HG03135 (cell line): ENCODE data around the gene TREML2.

Experiments used
- ATAC-seq: cut with Tn5 transposase; IDR thresholded peaks from one replicate; pipeline ENCODE4 v1.9.1; 2021; ENCODE audit warnings: mild to moderate bottlenecking, moderate library complexity; ENCODE audit not compliant: unreplicated experiment

The TREML2 gene

GRCh38 chr6:41179163-41179562, 21.8 kb downstream of the TREML2 start:
- no peak for ATAC-seq

GRCh38 chr6:41177695-41178094, 23.3 kb downstream of the TREML2 start:
- ATAC-seq = no peak

GRCh38 chr6:41177287-41177686, 23.7 kb downstream of the TREML2 start:
- no peak for ATAC-seq

GRCh38 chr6:41176189-41176588, 24.8 kb downstream of the TREML2 start:
- no peak for ATAC-seq

- no peak for ATAC-seq
These were observed 25.9 kb downstream of the TREML2 start for GRCh38 chr6:41175084-41175483.

GRCh38 chr6:41174610-41175009, 26.3 kb downstream of the TREML2 start:
- ATAC-seq = no peak

GRCh38 chr6:41171908-41172307, 29.0 kb downstream of the TREML2 start:
- no peak for ATAC-seq

- no peak for ATAC-seq
These were observed 30.3 kb downstream of the TREML2 start for GRCh38 chr6:41170547-41171160.

- no peak for ATAC-seq
These were observed 33.6 kb downstream of the TREML2 start for GRCh38 chr6:41167173-41167963.

- ATAC-seq = no peak
These were observed 36.3 kb downstream of the TREML2 start for GRCh38 chr6:41164551-41165120.

- ATAC-seq = no peak
These were observed 37.6 kb downstream of the TREML2 start for GRCh38 chr6:41163419-41163717.

GRCh38 chr6:41162687-41163418, 38.1 kb downstream of the TREML2 start, which contains the start of gene TREM2:
TREM2 (minus strand) TSS chr6:41163116; CDS start chr6:41163082, 34 bp downstream.
- ATAC-seq = no peak

- no peak for ATAC-seq
These were observed 38.9 kb downstream of the TREML2 start for GRCh38 chr6:41161851-41162552.

GRCh38 chr6:41161380-41161779, 39.6 kb downstream of the TREML2 start:
- no peak for ATAC-seq

GRCh38 chr6:41160933-41161332, 40.0 kb downstream of the TREML2 start:
- no peak for ATAC-seq

- no peak for ATAC-seq
These were observed 41.4 kb downstream of the TREML2 start for GRCh38 chr6:41159415-41160082.

- no peak for ATAC-seq
These were observed 43.6 kb downstream of the TREML2 start for GRCh38 chr6:41157323-41157722.

- no peak for ATAC-seq
These were observed 44.2 kb downstream of the TREML2 start for GRCh38 chr6:41156771-41157170.

GRCh38 chr6:41156001-41156400, 44.9 kb downstream of the TREML2 start:
- ATAC-seq = no peak

- no peak for ATAC-seq
These were observed 45.7 kb downstream of the TREML2 start for GRCh38 chr6:41155132-41155805.
